Loucy (cell line): ENCODE measurements around the gene ASCC1.

ENCODE experiments used
- H2AFZ ChIP-seq: fragments of 200-600 bp; sonication (generic); 2 replicates; pipeline ENCODE4 v1.6.0; 2016; ENCODE audit warnings: antibody characterized with exemption, mild to moderate bottlenecking, low read length, moderate library complexity
- H3F3A ChIP-seq: fragments of 200-600 bp; 2 replicates; pipeline ENCODE4 v1.6.0; 2016; ENCODE audit warnings: antibody characterized with exemption, low read depth, mild to moderate bottlenecking
- H3K27me3 ChIP-seq: fragments of 200-600 bp; sonication (generic); 2 replicates; pipeline ENCODE4 v1.6.1; 2014; ENCODE audit warnings: low read length, mild to moderate bottlenecking; ENCODE audit not compliant: insufficient read depth, poor library complexity, severe bottlenecking
- H3K36me3 ChIP-seq: fragments of 200-600 bp; sonication (generic); 2 replicates; pipeline ENCODE4 v1.6.1; 2016; ENCODE audit warnings: low read length; ENCODE audit not compliant: insufficient read depth
- H3K4me1 ChIP-seq: fragments of 200-600 bp; sonication (generic); 2 replicates; pipeline ENCODE4 v1.5.1; 2014; ENCODE audit warnings: low read length, mild to moderate bottlenecking; ENCODE audit not compliant: insufficient read depth, poor library complexity, severe bottlenecking
- H3K4me2 ChIP-seq: fragments of 200-600 bp; sonication (generic); 2 replicates; pipeline ENCODE4 v1.6.0; 2014; ENCODE audit warnings: antibody characterized with exemption, low read length, low read depth, mild to moderate bottlenecking; ENCODE audit not compliant: poor library complexity, severe bottlenecking
- H3K4me3 ChIP-seq: fragments of 200-600 bp; sonication (generic); 2 replicates; pipeline ENCODE4 v1.5.1; 2014; ENCODE audit warnings: low read length, mild to moderate bottlenecking, mixed read lengths; ENCODE audit not compliant: poor library complexity, severe bottlenecking
- H3K79me2 ChIP-seq: fragments of 200-600 bp; sonication (generic); 2 replicates; pipeline ENCODE4 v1.6.1; 2014; ENCODE audit warnings: low read length; ENCODE audit not compliant: insufficient read depth
- H3K9ac ChIP-seq: fragments of 200-600 bp; sonication (generic); 2 replicates; pipeline ENCODE4 v1.6.0; 2014; ENCODE audit warnings: mild to moderate bottlenecking, low read depth, low read length, moderate library complexity; ENCODE audit not compliant: poor library complexity, severe bottlenecking
- H3K9me2 ChIP-seq: fragments of 200-600 bp; sonication (generic); replicated peaks from 2 replicates; pipeline ENCODE4 v1.6.1; 2016; ENCODE audit warnings: low read depth, low read length, mixed read lengths
- H3K9me3 ChIP-seq: fragments of 200-600 bp; sonication (generic); 2 replicates; pipeline ENCODE4 v1.6.1; 2014; ENCODE audit warnings: mild to moderate bottlenecking, antibody characterized with exemption, low read length, low read depth; ENCODE audit not compliant: insufficient read depth
- H4K20me1 ChIP-seq: fragments of 200-600 bp; sonication (generic); 2 replicates; pipeline ENCODE4 v1.6.0; 2014; ENCODE audit warnings: antibody characterized with exemption, low read length, mild to moderate bottlenecking; ENCODE audit not compliant: insufficient read depth, poor library complexity, severe bottlenecking
- EZH2phosphoT487 ChIP-seq: fragments of 200-600 bp; IDR thresholded peaks from 2 replicates; pipeline ENCODE4 v1.6.1; 2018; ENCODE audit warnings: antibody characterized with exemption, mild to moderate bottlenecking, moderate library complexity, borderline replicate concordance
- TF ChIP-seq, protein P1 (sequence below): fragments of 200-600 bp; sonication (generic); conservative IDR thresholded peaks from 2 replicates; pipeline ENCODE4 v1.5.1; 2014; ENCODE audit warnings: mild to moderate bottlenecking, antibody characterized with exemption, low read length

ASCC1 gene

DNA sequence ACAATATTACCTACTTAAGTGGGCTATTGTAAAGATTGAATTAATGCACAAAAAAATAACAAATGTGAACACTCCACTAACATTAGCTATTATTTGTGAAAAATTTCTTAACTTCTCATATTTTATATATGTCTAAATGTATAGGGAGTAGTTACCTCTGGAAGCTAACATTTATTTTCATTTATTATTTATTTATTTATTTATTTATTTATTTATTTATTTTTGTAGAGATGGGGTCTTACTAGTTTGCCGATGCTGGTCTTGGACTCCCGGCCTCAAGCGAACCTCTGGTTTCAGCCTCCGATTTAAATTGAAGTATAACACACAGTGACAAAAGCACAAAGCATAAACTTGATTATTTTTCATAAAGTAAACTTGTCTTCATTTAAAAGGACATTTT lies 122.6 kb downstream of the ASCC1 start:
- Histone ChIP-seq H4K20me1 (no peaks in the 10 kb centered on the region), H3K27me3 (no peaks in the 10 kb centered on the region), H3K9me3 (no peaks in the 10 kb centered on the region), H3K4me2 (no peak overlapping the region), H3K79me2 (no peaks in the 10 kb centered on the region), H3F3A (no peaks in the 10 kb centered on the region; the same call in 1 of the 2 replicates), H3K4me3 (no peak overlapping the region), H3K4me1 (peaks cover 3% of the 10 kb centered on the region), H3K36me3 (peaks cover 30% of the 10 kb centered on the region), H3K9me2 (no peaks in the 10 kb centered on the region), H2AFZ (no peak overlapping the region), H3K9ac (no peak overlapping the region)
- TF ChIP-seq EZH2phosphoT487: no peak
- TF ChIP-seq, protein P1, sequence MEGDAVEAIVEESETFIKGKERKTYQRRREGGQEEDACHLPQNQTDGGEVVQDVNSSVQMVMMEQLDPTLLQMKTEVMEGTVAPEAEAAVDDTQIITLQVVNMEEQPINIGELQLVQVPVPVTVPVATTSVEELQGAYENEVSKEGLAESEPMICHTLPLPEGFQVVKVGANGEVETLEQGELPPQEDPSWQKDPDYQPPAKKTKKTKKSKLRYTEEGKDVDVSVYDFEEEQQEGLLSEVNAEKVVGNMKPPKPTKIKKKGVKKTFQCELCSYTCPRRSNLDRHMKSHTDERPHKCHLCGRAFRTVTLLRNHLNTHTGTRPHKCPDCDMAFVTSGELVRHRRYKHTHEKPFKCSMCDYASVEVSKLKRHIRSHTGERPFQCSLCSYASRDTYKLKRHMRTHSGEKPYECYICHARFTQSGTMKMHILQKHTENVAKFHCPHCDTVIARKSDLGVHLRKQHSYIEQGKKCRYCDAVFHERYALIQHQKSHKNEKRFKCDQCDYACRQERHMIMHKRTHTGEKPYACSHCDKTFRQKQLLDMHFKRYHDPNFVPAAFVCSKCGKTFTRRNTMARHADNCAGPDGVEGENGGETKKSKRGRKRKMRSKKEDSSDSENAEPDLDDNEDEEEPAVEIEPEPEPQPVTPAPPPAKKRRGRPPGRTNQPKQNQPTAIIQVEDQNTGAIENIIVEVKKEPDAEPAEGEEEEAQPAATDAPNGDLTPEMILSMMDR: no peak

- Histone ChIP-seq H3K27me3 (no peaks in the 10 kb centered on the region), H3K4me3 (no peak overlapping the region), H3K79me2 (no peaks in the 10 kb centered on the region), H3K36me3 (peaks cover 30% of the 10 kb centered on the region), H3K9ac (no peak overlapping the region), H4K20me1 (no peaks in the 10 kb centered on the region), H3F3A (no peaks in the 10 kb centered on the region; the same call in 1 of the 2 replicates), H3K4me2 (no peak overlapping the region), H3K4me1 (peaks cover 3% of the 10 kb centered on the region), H3K9me2 (no peaks in the 10 kb centered on the region), H3K9me3 (no peaks in the 10 kb centered on the region), H2AFZ (no peak overlapping the region)
- TF ChIP-seq, protein P1: no peak
- TF ChIP-seq EZH2phosphoT487: no peak
Measured at GRCh38 chr10:72092987-72093386, 123.1 kb downstream of the ASCC1 start.

- no peak overlapping the region for H3K4me3 ChIP-seq
- H3F3A ChIP-seq: no peaks in the 10 kb centered on the region; the same call in 1 of the 2 replicates
- H3K9me3 ChIP-seq: no peaks in the 10 kb centered on the region
- peaks cover 30% of the 10 kb centered on the region for H3K36me3 ChIP-seq
- H3K4me1 ChIP-seq: peaks cover 3% of the 10 kb centered on the region
- TF ChIP-seq, protein P1: no peak
- TF ChIP-seq EZH2phosphoT487: no peak
- H4K20me1 ChIP-seq: no peaks in the 10 kb centered on the region
- no peak overlapping the region for H3K4me2 ChIP-seq
- no peak overlapping the region for H3K9ac ChIP-seq
- H3K27me3 ChIP-seq: no peaks in the 10 kb centered on the region
- no peak overlapping the region for H2AFZ ChIP-seq
- H3K9me2 ChIP-seq: no peaks in the 10 kb centered on the region
- no peaks in the 10 kb centered on the region for H3K79me2 ChIP-seq
Measured at GRCh38 chr10:72092171-72092924, 123.7 kb downstream of the ASCC1 start.
